Astrocyte of the cerebellum (primary cell): Measurements from ENCODE around the gene SRMS.
A peak's percentile ranks its signal among the peaks of the same experiment; 100 is the strongest.
"Not testable (repeated sequence)": the region's sequence is repeated elsewhere in the genome, so short reads cannot be mapped to it uniquely, and the experiment has no call there.

Experiments
- DNase-seq: peaks from one replicate; pipeline ENCODE4 v3.0.0-alpha.2; 2011; ENCODE audit warnings: low read depth
- H3K4me3 ChIP-seq: 2 replicates; pipeline ENCODE4 v1.5.1; 2011; ENCODE audit warnings: mild to moderate bottlenecking, low read depth, low read length, moderate library complexity
- in situ Hi-C: cut with HindIII; loops from 2 replicates; pipeline ENCODE4 v1.10.0; 2017; ENCODE audit warnings: low sequenced_read_pairs
- TF ChIP-seq, protein P1 (sequence below): IDR thresholded peaks from 2 replicates; pipeline ENCODE4 v1.5.1; 2012; ENCODE audit warnings: low read length, low read depth, moderate library complexity, mild to moderate bottlenecking; ENCODE audit errors: missing control alignments

SRMS gene

DNA sequence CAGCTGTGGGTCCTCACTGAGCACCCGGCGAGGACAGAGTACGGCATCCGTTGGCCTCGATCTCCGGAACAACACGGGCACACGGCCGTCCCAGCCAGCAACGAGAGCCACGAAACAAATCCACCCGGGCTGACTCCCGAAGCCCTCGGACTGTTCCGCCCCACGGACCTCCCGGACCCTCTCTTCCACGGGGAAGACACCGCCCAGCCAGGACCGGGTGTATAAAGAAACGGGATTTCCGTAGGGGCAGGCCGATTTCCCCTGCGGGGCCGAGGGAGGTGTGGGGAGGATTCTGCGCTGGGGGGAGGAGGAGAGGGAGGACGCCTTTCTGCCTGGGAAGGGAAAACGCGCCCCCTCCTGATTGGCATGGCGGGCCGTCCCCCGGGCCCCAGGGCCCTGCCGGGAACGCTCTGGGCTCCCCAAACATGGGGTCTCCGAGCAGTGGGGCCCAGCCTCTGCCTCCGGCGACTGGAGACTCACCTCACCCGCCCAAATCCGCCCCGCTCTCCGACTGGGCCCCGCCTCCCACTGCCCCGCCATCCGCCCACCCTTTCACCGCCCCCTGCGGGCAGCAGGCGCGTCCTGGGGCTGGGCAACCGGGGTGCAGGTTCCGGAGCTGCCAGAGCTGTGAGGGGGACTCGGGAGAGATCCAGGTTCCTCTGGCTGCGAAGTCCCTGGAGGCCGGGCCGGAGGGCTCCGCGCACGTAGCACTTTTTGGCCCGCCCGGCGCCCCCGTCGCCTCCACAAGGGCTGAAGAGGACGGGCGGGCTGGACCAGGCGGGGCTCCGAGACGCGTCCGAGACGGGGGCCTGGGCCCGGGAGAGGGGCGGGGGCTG lies 27.7 kb downstream of the SRMS start:
- TF ChIP-seq, protein P1, sequence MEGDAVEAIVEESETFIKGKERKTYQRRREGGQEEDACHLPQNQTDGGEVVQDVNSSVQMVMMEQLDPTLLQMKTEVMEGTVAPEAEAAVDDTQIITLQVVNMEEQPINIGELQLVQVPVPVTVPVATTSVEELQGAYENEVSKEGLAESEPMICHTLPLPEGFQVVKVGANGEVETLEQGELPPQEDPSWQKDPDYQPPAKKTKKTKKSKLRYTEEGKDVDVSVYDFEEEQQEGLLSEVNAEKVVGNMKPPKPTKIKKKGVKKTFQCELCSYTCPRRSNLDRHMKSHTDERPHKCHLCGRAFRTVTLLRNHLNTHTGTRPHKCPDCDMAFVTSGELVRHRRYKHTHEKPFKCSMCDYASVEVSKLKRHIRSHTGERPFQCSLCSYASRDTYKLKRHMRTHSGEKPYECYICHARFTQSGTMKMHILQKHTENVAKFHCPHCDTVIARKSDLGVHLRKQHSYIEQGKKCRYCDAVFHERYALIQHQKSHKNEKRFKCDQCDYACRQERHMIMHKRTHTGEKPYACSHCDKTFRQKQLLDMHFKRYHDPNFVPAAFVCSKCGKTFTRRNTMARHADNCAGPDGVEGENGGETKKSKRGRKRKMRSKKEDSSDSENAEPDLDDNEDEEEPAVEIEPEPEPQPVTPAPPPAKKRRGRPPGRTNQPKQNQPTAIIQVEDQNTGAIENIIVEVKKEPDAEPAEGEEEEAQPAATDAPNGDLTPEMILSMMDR = peak; percentile 21
- in situ Hi-C loops = no loop called here
- peak overlapping the region; percentile 83 for H3K4me3 ChIP-seq
- no peak for DNase-seq

DNA sequence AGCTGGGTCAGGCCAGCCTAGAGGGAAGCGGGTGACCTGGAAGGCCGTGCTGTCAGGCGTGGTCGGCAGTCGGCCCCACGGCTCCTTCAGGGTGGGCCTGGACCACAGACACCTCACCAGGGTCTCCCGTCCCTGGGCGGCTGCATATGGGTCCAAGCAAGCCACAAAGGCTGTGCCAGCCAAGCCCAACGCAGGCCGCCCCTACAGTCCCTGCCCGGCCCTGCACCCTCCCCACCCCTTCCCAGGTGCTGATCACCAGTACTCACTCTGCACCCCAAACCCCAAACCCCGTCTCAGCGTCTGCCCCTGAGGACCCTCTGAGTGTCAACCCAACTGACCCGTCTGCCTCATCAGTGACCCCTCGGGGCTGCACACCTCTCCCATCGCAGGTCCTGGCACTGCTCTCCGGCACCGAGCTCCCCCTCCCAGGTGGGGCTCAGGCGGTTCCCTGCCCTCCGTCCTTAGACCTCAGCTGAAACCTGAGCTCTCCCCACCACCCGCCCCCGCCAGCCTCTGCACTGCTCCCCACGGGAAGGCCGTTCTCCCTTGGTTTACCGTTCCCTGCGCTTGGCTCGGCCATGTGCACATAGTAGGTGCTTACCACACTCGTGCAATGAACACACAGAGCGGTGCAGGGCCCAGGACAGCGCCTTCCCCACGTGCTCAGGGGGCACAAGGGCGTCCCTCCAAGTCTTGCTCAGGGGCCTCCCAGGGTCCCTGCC lies 28.4 kb downstream of the SRMS start:
- H3K4me3 ChIP-seq = peak overlapping the region; percentile 83
- no peak for DNase-seq
- TF ChIP-seq, protein P1 = no peak
- in situ Hi-C loops = no loop called here

DNA sequence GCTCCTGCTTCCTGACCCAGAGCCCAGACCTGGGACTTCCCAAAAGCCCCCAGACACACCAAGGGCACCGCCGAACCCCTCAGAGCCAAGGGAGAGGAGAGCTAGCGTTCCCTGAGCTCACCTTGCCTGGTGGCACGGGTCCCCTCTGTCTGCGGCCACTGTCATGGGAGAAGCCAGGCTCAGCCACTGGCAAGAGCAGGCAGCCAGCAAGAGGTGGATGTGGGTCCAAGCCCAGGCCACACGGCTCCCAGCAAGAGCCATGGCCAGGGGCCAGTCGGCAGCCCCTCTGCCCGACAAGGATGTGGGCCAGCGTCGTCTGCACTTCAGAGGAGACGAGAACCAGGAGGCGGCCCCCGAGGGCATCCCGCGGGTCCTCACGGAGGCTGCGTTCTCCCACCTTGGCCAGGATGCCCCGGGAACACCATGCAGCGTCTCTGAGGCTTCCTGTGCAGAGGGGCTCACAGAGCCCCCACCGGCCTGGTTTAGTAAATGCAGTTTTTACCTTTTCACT lies 29.1 kb downstream of the SRMS start:
- no peak for DNase-seq
- TF ChIP-seq, protein P1 = peak; percentile 23
- no peak overlapping the region for H3K4me3 ChIP-seq
- in situ Hi-C loops = no loop called here

DNA sequence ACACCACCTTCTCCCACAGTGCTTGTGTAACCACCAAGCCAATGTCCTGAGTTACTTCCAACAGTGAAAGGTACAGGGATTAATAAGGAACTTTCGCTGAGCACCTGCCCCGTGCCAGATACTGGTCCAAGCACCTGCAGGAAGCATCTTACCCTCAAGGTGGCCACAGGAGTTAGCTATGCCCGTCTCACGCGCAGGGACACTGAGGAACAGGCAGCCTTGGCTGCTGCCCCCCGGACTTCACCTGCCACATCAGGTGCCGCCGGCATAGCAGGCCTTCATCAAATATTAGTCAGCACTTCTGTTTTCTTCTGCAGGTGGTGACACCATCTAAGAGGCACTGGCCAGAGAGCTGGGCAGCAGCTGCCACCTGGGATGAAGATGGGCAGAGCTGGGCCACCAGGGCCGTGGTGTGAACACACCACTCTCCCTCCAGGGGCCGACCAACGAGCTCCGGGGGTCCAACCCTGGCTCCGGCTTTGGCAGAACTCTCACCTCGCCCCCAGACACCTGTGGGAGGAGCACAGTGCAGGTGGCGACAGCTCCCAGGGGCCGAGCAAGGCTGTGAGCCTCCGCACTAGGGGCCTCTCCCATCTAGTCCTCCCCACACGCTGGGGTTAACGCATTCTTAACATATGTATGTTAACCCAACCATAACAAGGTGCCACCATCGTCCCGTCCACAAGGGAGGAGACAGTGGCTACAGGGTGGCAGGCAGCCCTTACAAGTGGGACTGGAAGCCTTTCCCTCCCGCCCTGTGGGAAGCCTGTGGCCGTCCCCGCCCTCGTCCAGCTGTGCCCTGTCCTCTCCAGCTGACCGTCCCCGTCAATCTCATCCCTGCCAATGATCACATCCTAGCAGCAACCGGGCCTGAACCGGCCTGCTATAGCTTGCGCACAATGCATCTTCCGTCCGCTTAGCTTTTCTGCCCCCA lies 29.9 kb downstream of the SRMS start:
- TF ChIP-seq, protein P1 = no peak
- in situ Hi-C loops = no loop called here
- no peak overlapping the region for H3K4me3 ChIP-seq
- DNase-seq = no peak

DNA sequence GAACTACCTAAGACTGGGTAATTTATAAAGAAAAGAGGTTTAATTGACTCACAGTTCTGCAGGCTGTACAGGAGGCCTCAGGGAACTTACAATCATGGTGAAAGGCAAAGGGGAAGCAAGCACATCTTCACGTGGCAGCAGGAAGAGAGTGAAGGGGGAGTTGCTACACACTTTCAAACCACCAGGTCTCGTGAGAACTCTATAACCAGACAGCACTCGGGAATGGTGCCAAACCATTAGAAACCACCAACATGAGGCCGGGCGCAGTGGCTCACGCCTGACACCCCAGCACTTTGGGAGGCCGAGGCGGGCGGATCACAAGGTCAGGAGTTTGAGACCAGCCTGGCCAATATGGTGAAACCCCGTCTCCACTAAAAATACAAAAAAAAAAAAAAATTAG lies 33.0 kb downstream of the SRMS start:
- DNase-seq, H3K4me3 ChIP-seq, in situ Hi-C loops: not testable (repeated sequence)

DNA sequence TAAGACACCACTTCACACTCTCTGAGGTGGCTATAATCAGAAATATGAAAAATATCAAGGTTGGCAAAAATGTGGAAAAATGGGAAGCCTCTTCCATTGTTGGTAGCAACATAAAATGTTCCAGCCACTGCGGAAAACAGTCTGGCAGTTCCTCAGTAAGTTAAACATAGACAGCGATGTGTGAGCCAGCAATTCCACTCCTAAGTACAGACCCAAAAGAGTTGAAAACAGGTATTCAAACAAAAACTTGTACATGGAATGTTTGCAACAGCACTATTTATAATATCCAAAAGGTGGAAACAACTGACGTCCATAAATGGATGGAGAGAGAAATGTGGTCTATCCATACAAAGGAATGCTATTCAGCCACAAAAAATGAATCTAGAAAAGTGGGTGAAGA lies 34.3 kb downstream of the SRMS start:
- no peak overlapping the region for H3K4me3 ChIP-seq
- TF ChIP-seq, protein P1 = no peak
- no peak for DNase-seq
- in situ Hi-C loops = no loop called here
